Measurements from ENCODE around the gene TJP3.

TJP3 gene

DNA sequence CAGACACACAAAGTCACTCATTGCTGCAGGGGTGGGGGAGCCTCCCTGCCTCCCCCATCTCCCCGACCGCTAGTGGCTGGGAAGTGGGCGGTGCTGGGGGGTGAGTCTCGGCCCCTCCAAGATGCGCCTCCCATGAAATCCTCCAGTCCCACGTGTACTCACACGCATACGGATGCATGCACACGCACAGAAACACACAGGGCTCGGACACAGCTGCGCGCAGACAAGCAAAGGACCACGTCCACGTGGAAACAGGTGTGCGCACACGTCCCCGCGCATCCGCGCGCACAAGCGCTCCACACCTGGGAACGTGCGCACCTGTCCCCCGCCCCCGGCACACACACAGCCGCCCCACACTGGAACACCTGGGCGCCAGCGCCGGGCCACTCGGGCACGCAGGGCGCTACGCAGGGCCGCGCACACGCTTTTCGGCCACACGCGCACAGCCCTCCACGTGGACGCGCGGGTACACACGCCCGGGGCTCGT is 77.3 kb downstream of the TJP3 start:
- DNase-seq (ENCODE audit: low read depth) = peak; percentile 61

- peak; percentile 55 for DNase-seq (ENCODE audit: low read depth)
These were observed 78.0 kb downstream of the TJP3 start, which contains the start of gene MATK for GRCh38 chr19:3785938-3786824. TSS of gene MATK (minus strand) at chr19:3786381. CDS start at chr19:3785135, 1,246 bp downstream.

DNA sequence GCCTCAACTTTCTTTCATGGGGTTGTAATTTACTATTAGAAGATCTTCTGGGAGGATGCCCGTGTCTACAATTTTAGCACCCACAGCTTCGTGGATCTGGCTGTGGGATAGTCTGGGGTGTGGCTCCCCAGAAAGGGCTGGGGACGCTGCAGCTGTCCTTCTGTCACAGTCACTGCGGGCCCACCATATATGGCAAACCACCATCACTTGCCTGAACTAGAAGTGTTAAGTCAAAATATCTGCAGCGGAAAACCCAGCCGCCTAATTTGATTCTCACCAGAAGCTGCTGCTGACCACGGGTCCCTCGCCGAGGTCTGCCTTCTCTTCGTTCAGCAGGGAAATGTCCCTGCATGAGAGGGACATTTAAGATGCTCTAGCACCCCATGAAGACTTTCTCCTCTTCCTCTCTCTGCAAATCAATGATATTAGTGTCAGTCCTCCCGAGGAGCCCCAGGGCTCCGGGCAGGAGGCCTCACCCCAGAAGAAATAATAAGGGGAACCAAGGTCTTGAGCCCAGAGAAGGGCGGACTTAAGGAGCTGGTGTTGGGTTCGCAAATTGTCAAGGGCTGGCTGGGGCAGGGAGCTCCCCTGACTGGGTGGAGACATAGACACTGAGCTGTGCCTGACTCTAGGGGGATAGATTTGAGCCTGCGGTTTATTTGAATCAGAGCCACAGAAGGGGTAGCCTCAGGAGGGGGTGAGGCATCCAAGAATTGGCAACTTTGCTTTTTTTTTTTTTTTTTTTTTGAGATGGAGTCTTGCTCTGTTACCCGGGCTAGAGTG is 81.0 kb downstream of the TJP3 start:
- DNase-seq (ENCODE audit: low read depth) = no peak

GRCh38 chr19:3790209-3790734 is 82.1 kb downstream of the TJP3 start:
- no peak for DNase-seq (ENCODE audit: low read depth)

GRCh38 chr19:3790941-3791340 is 82.8 kb downstream of the TJP3 start:
- DNase-seq (ENCODE audit: low read depth) = no peak

DNA sequence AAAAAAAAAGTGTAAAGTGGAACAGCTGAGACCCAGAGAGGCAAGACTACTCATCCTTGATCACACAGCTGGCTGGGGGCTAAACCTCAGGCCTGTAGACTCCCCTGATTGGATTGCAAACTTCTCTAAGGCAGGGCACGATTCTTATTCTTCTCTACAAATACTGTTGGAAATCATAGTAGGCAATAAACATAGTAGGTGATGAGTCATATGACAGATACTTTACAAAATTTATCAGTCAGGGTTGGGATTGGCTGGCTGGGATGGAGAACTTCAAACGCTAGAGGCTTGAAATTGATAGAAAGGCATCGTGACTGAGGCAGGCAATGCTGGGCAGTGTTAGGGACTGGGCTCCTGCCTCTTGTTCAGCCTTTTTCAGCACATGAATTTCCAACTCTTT is 83.9 kb downstream of the TJP3 start:
- no peak for DNase-seq (ENCODE audit: low read depth)

DNA sequence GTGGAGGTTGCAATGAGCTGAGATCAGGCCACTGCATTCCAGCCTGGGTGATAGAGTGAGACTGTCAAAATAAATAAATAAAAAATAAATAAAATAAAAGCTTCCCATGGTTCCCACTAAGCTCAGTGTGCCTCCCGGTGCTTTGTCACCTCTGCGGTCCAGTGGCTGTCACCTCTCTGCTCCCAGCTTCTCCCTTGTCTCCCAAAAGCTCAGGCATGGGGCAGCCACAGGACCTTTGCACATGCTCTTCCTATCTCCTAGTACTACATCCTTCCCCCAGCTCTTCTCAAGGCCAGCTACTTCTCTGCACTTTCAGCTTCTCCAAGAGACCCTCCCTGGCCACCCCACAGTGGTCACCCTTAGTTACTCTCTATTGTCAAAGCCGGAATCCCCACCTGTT is 85.6 kb downstream of the TJP3 start:
- no peak for DNase-seq (ENCODE audit: low read depth)

DNA sequence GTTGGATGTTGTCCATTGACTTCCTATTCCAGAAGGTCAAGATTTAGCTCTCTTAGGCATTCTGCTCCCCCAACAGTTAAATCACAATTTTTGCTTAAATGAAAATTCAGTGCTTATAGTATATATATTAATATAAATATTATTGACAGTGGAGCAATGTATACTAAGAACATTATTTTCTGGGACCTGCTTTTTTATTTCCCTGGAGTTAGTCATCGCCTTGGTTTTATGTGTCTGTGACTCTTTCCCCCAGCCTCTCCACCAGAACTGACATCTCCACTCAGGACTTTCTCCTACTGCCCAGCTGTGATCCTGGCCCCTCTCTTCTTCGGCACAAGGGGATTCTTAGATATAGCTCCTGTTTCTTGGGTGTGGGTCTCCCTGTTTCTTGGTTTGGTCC is 88.2 kb downstream of the TJP3 start:
- DNase-seq (ENCODE audit: low read depth) = no peak

DNA sequence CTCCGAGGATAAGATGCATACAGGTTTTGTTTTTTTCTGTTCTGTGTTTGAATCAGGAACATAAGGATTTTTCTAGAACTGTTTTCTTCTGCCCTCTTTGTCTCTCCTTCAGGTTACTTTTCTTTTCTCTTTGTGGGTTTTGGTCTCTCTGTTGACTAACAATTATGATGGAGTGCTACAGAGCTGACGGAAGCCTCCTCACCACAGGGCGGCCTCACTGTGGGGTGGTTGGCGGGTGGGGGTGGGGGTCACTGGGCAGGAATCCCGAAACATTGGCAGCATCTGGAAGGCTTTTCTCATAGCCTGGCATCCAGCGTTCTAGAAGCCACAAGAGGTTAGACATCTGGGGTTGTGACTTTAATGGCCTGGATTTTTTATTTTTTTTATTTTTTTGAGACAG is 90.0 kb downstream of the TJP3 start:
- no peak for DNase-seq (ENCODE audit: low read depth)
